Loucy (cell line): Measurements from ENCODE around the gene CGB3.
A peak's percentile ranks its signal among the peaks of the same experiment; 100 is the strongest.

Source experiments
- H2AFZ ChIP-seq: fragments of 200-600 bp; sonication (generic); 2 replicates; pipeline ENCODE4 v1.6.0; 2016; ENCODE audit warnings: antibody characterized with exemption, mild to moderate bottlenecking, low read length, moderate library complexity
- H3F3A ChIP-seq: fragments of 200-600 bp; 2 replicates; pipeline ENCODE4 v1.6.0; 2016; ENCODE audit warnings: antibody characterized with exemption, low read depth, mild to moderate bottlenecking
- H3K27me3 ChIP-seq: fragments of 200-600 bp; sonication (generic); 2 replicates; pipeline ENCODE4 v1.6.1; 2014; ENCODE audit warnings: low read length, mild to moderate bottlenecking; ENCODE audit not compliant: insufficient read depth, poor library complexity, severe bottlenecking
- H3K36me3 ChIP-seq: fragments of 200-600 bp; sonication (generic); 2 replicates; pipeline ENCODE4 v1.6.1; 2016; ENCODE audit warnings: low read length; ENCODE audit not compliant: insufficient read depth
- H3K4me1 ChIP-seq: fragments of 200-600 bp; sonication (generic); 2 replicates; pipeline ENCODE4 v1.5.1; 2014; ENCODE audit warnings: low read length, mild to moderate bottlenecking; ENCODE audit not compliant: insufficient read depth, poor library complexity, severe bottlenecking
- H3K4me2 ChIP-seq: fragments of 200-600 bp; sonication (generic); 2 replicates; pipeline ENCODE4 v1.6.0; 2014; ENCODE audit warnings: antibody characterized with exemption, low read length, low read depth, mild to moderate bottlenecking; ENCODE audit not compliant: poor library complexity, severe bottlenecking
- H3K4me3 ChIP-seq: fragments of 200-600 bp; sonication (generic); 2 replicates; pipeline ENCODE4 v1.5.1; 2014; ENCODE audit warnings: low read length, mild to moderate bottlenecking, mixed read lengths; ENCODE audit not compliant: poor library complexity, severe bottlenecking
- H3K79me2 ChIP-seq: fragments of 200-600 bp; sonication (generic); 2 replicates; pipeline ENCODE4 v1.6.1; 2014; ENCODE audit warnings: low read length; ENCODE audit not compliant: insufficient read depth
- H3K9ac ChIP-seq: fragments of 200-600 bp; sonication (generic); 2 replicates; pipeline ENCODE4 v1.6.0; 2014; ENCODE audit warnings: mild to moderate bottlenecking, low read depth, low read length, moderate library complexity; ENCODE audit not compliant: poor library complexity, severe bottlenecking
- H3K9me2 ChIP-seq: fragments of 200-600 bp; sonication (generic); replicated peaks from 2 replicates; pipeline ENCODE4 v1.6.1; 2016; ENCODE audit warnings: low read depth, low read length, mixed read lengths
- H3K9me3 ChIP-seq: fragments of 200-600 bp; sonication (generic); 2 replicates; pipeline ENCODE4 v1.6.1; 2014; ENCODE audit warnings: mild to moderate bottlenecking, antibody characterized with exemption, low read length, low read depth; ENCODE audit not compliant: insufficient read depth
- H4K20me1 ChIP-seq: fragments of 200-600 bp; sonication (generic); 2 replicates; pipeline ENCODE4 v1.6.0; 2014; ENCODE audit warnings: antibody characterized with exemption, low read length, mild to moderate bottlenecking; ENCODE audit not compliant: insufficient read depth, poor library complexity, severe bottlenecking
- CTCF ChIP-seq: fragments of 200-600 bp; sonication (generic); conservative IDR thresholded peaks from 2 replicates; pipeline ENCODE4 v1.5.1; 2014; ENCODE audit warnings: mild to moderate bottlenecking, antibody characterized with exemption, low read length
- EZH2phosphoT487 ChIP-seq: fragments of 200-600 bp; IDR thresholded peaks from 2 replicates; pipeline ENCODE4 v1.6.1; 2018; ENCODE audit warnings: antibody characterized with exemption, mild to moderate bottlenecking, moderate library complexity, borderline replicate concordance

CGB3 gene

GRCh38 chr19:48994035-48994386, 30.1 kb downstream of the CGB3 start:
- H3K4me1 ChIP-seq = peaks cover 18% of the 10 kb centered on the region
- no peaks in the 10 kb centered on the region for H3K36me3 ChIP-seq
- peaks cover 28% of the 10 kb centered on the region for H4K20me1 ChIP-seq
- H3K9me3 ChIP-seq = no peaks in the 10 kb centered on the region
- no peaks in the 10 kb centered on the region for H3F3A ChIP-seq
- H3K9me2 ChIP-seq = no peaks in the 10 kb centered on the region
- no peaks in the 10 kb centered on the region for H3K27me3 ChIP-seq
- H3K4me2 ChIP-seq = peak overlapping the region; percentile 81
- H3K79me2 ChIP-seq = peaks cover 79% of the 10 kb centered on the region
- TF ChIP-seq CTCF = no peak
- TF ChIP-seq EZH2phosphoT487 = no peak
- peak overlapping the region; percentile 89 for H3K4me3 ChIP-seq
- H2AFZ ChIP-seq = 0 out of 2 replicates have a peak overlapping the region, but pooled peaks have one; percentile 83
- peak overlapping the region; percentile 95 for H3K9ac ChIP-seq

- peak within 1 kb of the TSS; percentile 87 for H3K4me2 ChIP-seq
- H3K9me3 ChIP-seq = no peaks in the 10 kb centered on the region
- peaks cover 77% of the 10 kb centered on the region for H3K79me2 ChIP-seq
- peak within 1 kb of the TSS; percentile 97 for H3K9ac ChIP-seq
- H3F3A ChIP-seq = no peaks in the 10 kb centered on the region
- H4K20me1 ChIP-seq = peaks cover 27% of the 10 kb centered on the region
- no peak for TF ChIP-seq EZH2phosphoT487
- peak; percentile 79 for TF ChIP-seq CTCF
- H3K4me1 ChIP-seq = peaks cover 18% of the 10 kb centered on the region
- no peaks in the 10 kb centered on the region for H3K9me2 ChIP-seq
- no peaks in the 10 kb centered on the region; the same call in 1 of the 2 replicates for H3K36me3 ChIP-seq
- no peaks in the 10 kb centered on the region for H3K27me3 ChIP-seq
- H2AFZ ChIP-seq = peak within 1 kb of the TSS; percentile 90
- H3K4me3 ChIP-seq = peak within 1 kb of the TSS; percentile 89
These were observed 30.7 kb downstream of the CGB3 start, which contains the start of the genes GYS1 and RUVBL2 for GRCh38 chr19:48993175-48994034. GYS1 (minus strand) TSS chr19:48993309; CDS start chr19:48993112, 197 bp downstream. RUVBL2 (plus strand) TSS chr19:48993887; CDS start chr19:48993912, 25 bp downstream.

GRCh38 chr19:48992581-48993174, 31.5 kb downstream of the CGB3 start:
- no peaks in the 10 kb centered on the region for H3K27me3 ChIP-seq
- peak overlapping the region; percentile 89 for H3K4me3 ChIP-seq

More at GRCh38 chr19:48992581-48993174, 31.5 kb downstream of the CGB3 start:
- Histone ChIP-seq H2AFZ (peak overlapping the region; percentile 90), H3K4me2 (peak overlapping the region; percentile 87), H3F3A (no peaks in the 10 kb centered on the region), H3K9me2 (no peaks in the 10 kb centered on the region), H3K36me3 (no peaks in the 10 kb centered on the region; the same call in 1 of the 2 replicates), H3K9ac (peak overlapping the region; percentile 97), H3K9me3 (no peaks in the 10 kb centered on the region), H3K4me1 (peaks cover 18% of the 10 kb centered on the region), H3K79me2 (peaks cover 71% of the 10 kb centered on the region), H4K20me1 (peaks cover 24% of the 10 kb centered on the region)
- TF ChIP-seq EZH2phosphoT487 (no peak), CTCF (no peak)
